Measurements from ENCODE around the gene KRTAP10-8.

KRTAP10-8 gene

GRCh38 chr21:44567481-44568171, 44.3 kb upstream of the KRTAP10-8 start:
- no peaks in the 10 kb centered on the region for H3K4me1 ChIP-seq (ENCODE audit: control insufficient read depth in 2 of 2, insufficient read depth in 1 of 2, low read depth in 1 of 2, low read length in 2 of 2)
- no peak overlapping the region for H3K9ac ChIP-seq (ENCODE audit: low read depth, low read length, poor library complexity)
- no peak overlapping the region for H4K8ac ChIP-seq (ENCODE audit: low read depth, low read length)
- DNase-seq (ENCODE audit: low spot score): no peak
- H2BK5ac ChIP-seq (ENCODE audit: low read length): peak overlapping the region; percentile 75
- no peaks in the 10 kb centered on the region for H3K27me3 ChIP-seq (ENCODE audit: control insufficient read depth in 3 of 3, insufficient read depth in 3 of 3, low read depth in 1 of 3, low read length in 3 of 3)
- no peak overlapping the region for H3K4ac ChIP-seq (ENCODE audit: low read length)
- no peak overlapping the region for H3K4me3 ChIP-seq (ENCODE audit: low read length in 2 of 2)
- no peak overlapping the region for H3K4me2 ChIP-seq (ENCODE audit: insufficient read depth, low read length, poor library complexity, severe bottlenecking)
- H3K9me3 ChIP-seq (replicated peaks in 1 of 2; ENCODE audit: control insufficient read depth in 2 of 2, insufficient read depth in 1 of 2, low read depth in 1 of 2, low read length in 2 of 2): peaks cover 4 to 10% of the 10 kb centered on the region in 2 donors
- H2AK5ac ChIP-seq (ENCODE audit: low read depth, low read length): peak overlapping the region; percentile 96
- no peaks in the 10 kb centered on the region for H3K36me3 ChIP-seq (replicated peaks in 1 of 2; ENCODE audit: control insufficient read depth in 2 of 2, insufficient read depth in 2 of 2, low read length in 2 of 2)
- H2BK12ac ChIP-seq (ENCODE audit: low read length): no peak overlapping the region
- H2AFZ ChIP-seq (ENCODE audit: low read length): no peak overlapping the region
- no peak overlapping the region for H2BK120ac ChIP-seq (ENCODE audit: low read depth, low read length)
- H3K18ac ChIP-seq (ENCODE audit: low read length): peak overlapping the region; percentile 90
- peak overlapping the region; percentile 80 for H3K23ac ChIP-seq (ENCODE audit: low read depth, low read length, poor library complexity)
- H3K14ac ChIP-seq (ENCODE audit: low read length): peak overlapping the region; percentile 63
- peak overlapping the region; percentile 89 for H2BK15ac ChIP-seq (ENCODE audit: low read length)
- no peaks in the 10 kb centered on the region for H3K79me1 ChIP-seq (ENCODE audit: low read depth, low read length)
- no CpG with 5 or more reads among the region's 18 CpGs for WGBS, 2 donors (ENCODE audit: extremely low coverage in 2 of 2, insufficient read length in 2 of 2, insufficient replicate concordance in 1 of 2)
- no peak overlapping the region for H3K27ac ChIP-seq (replicated peaks; ENCODE audit: low read length)
- no peak overlapping the region for H4K91ac ChIP-seq (ENCODE audit: low read depth, low read length, poor library complexity)

GRCh38 chr21:44568261-44568660, 43.6 kb upstream of the KRTAP10-8 start:
- no CpG with 5 or more reads among the region's 12 CpGs for WGBS, 2 donors (ENCODE audit: extremely low coverage in 2 of 2, insufficient read length in 2 of 2, insufficient replicate concordance in 1 of 2)
- H3K27me3 ChIP-seq (ENCODE audit: control insufficient read depth in 3 of 3, insufficient read depth in 3 of 3, low read depth in 1 of 3, low read length in 3 of 3): no peaks in the 10 kb centered on the region
- peak overlapping the region; percentile 75 for H2BK5ac ChIP-seq (ENCODE audit: low read length)

GRCh38 chr21:44568667-44569556, 43.0 kb upstream of the KRTAP10-8 start:
- Histone ChIP-seq H3K9ac (ENCODE audit: low read depth, low read length, poor library complexity) (no peak overlapping the region), H3K4me1 (ENCODE audit: control insufficient read depth in 2 of 2, insufficient read depth in 1 of 2, low read depth in 1 of 2, low read length in 2 of 2) (no peaks in the 10 kb centered on the region), H3K4me3 (ENCODE audit: low read length in 2 of 2) (peak overlapping the region in 1 of 2 donors; percentile 11), H2BK5ac (ENCODE audit: low read length) (peak overlapping the region; percentile 75), H3K27me3 (ENCODE audit: control insufficient read depth in 3 of 3, insufficient read depth in 3 of 3, low read depth in 1 of 3, low read length in 3 of 3) (no peaks in the 10 kb centered on the region), H4K91ac (ENCODE audit: low read depth, low read length, poor library complexity) (no peak overlapping the region), H2BK12ac (ENCODE audit: low read length) (no peak overlapping the region), H2AK5ac (ENCODE audit: low read depth, low read length) (peak overlapping the region; percentile 96), H3K9me3 (replicated peaks in 1 of 2; ENCODE audit: control insufficient read depth in 2 of 2, insufficient read depth in 1 of 2, low read depth in 1 of 2, low read length in 2 of 2) (peaks cover 4 to 10% of the 10 kb centered on the region in 2 donors), H2BK120ac (ENCODE audit: low read depth, low read length) (peak overlapping the region; percentile 30), H2BK15ac (ENCODE audit: low read length) (no peak overlapping the region), H3K4me2 (ENCODE audit: insufficient read depth, low read length, poor library complexity, severe bottlenecking) (no peak overlapping the region), H3K79me1 (ENCODE audit: low read depth, low read length) (no peaks in the 10 kb centered on the region), H3K14ac (ENCODE audit: low read length) (no peak overlapping the region), H3K36me3 (replicated peaks in 1 of 2; ENCODE audit: control insufficient read depth in 2 of 2, insufficient read depth in 2 of 2, low read length in 2 of 2) (no peaks in the 10 kb centered on the region), H3K18ac (ENCODE audit: low read length) (peak overlapping the region; percentile 90), H3K23ac (ENCODE audit: low read depth, low read length, poor library complexity) (peak overlapping the region; percentile 80), H4K8ac (ENCODE audit: low read depth, low read length) (no peak overlapping the region), H2AFZ (ENCODE audit: low read length) (no peak overlapping the region), H3K27ac (replicated peaks; ENCODE audit: low read length) (no peak overlapping the region), H3K4ac (ENCODE audit: low read length) (peak overlapping the region; percentile 20)
- WGBS, 2 donors (ENCODE audit: extremely low coverage in 2 of 2, insufficient read length in 2 of 2, insufficient replicate concordance in 1 of 2): no CpG with 5 or more reads among the region's 27 CpGs
- DNase-seq (ENCODE audit: low spot score): no peak

More at GRCh38 chr21:44568261-44568660, 43.6 kb upstream of the KRTAP10-8 start:
- H3K79me1 ChIP-seq (ENCODE audit: low read depth, low read length): no peaks in the 10 kb centered on the region
- H2BK12ac ChIP-seq (ENCODE audit: low read length): no peak overlapping the region
- DNase-seq (ENCODE audit: low spot score): no peak
- H2BK15ac ChIP-seq (ENCODE audit: low read length): peak overlapping the region; percentile 89
- no peak overlapping the region for H2AFZ ChIP-seq (ENCODE audit: low read length)
- peaks cover 4 to 10% of the 10 kb centered on the region in 2 donors for H3K9me3 ChIP-seq (replicated peaks in 1 of 2; ENCODE audit: control insufficient read depth in 2 of 2, insufficient read depth in 1 of 2, low read depth in 1 of 2, low read length in 2 of 2)
- no peak overlapping the region for H3K4me2 ChIP-seq (ENCODE audit: insufficient read depth, low read length, poor library complexity, severe bottlenecking)
- no peak overlapping the region for H3K4me3 ChIP-seq (ENCODE audit: low read length in 2 of 2)
- no peaks in the 10 kb centered on the region for H3K36me3 ChIP-seq (replicated peaks in 1 of 2; ENCODE audit: control insufficient read depth in 2 of 2, insufficient read depth in 2 of 2, low read length in 2 of 2)
- no peak overlapping the region for H3K9ac ChIP-seq (ENCODE audit: low read depth, low read length, poor library complexity)
- H3K4ac ChIP-seq (ENCODE audit: low read length): peak overlapping the region; percentile 89
- H3K27ac ChIP-seq (replicated peaks; ENCODE audit: low read length): no peak overlapping the region
- H3K4me1 ChIP-seq (ENCODE audit: control insufficient read depth in 2 of 2, insufficient read depth in 1 of 2, low read depth in 1 of 2, low read length in 2 of 2): no peaks in the 10 kb centered on the region
- H3K23ac ChIP-seq (ENCODE audit: low read depth, low read length, poor library complexity): peak overlapping the region; percentile 80
- peak overlapping the region; percentile 63 for H3K14ac ChIP-seq (ENCODE audit: low read length)
- no peak overlapping the region for H2BK120ac ChIP-seq (ENCODE audit: low read depth, low read length)
- peak overlapping the region; percentile 90 for H3K18ac ChIP-seq (ENCODE audit: low read length)
- H4K8ac ChIP-seq (ENCODE audit: low read depth, low read length): no peak overlapping the region
- no peak overlapping the region for H4K91ac ChIP-seq (ENCODE audit: low read depth, low read length, poor library complexity)
- peak overlapping the region; percentile 96 for H2AK5ac ChIP-seq (ENCODE audit: low read depth, low read length)
